Gastroesophageal sphincter (tissue), 4 donors: ENCODE measurements around the gene KAZN. TPM values are rescaled to one million over a fixed set of nuclear protein-coding genes. Genes with fewer than 3 reads are reported as not detected.
A peak's percentile ranks its signal among the peaks of the same experiment; 100 is the strongest.

Experiments used
- ATAC-seq: fragments of 150-250 bp; one replicate; pipeline ENCODE4 v1.9.1; 2016; ENCODE audit warnings: mild to moderate bottlenecking, moderate library complexity
- H3K27ac ChIP-seq, 4 donors: fragments of 200-600 bp; sonication (generic) in 3 of 4; 1 replicate in 3 of 4; 2 replicates in 1 of 4; pipeline ENCODE4 v1.5.1; 2016 to 2019
- H3K27me3 ChIP-seq: fragments of 200-600 bp; sonication (generic); one replicate; pipeline ENCODE4 v1.5.1; 2019
- H3K36me3 ChIP-seq, 2 donors: fragments of 200-600 bp; sonication (generic); one replicate each; pipeline ENCODE4 v1.5.1; 2019; ENCODE audit warnings: control low read depth in 1 of 2
- H3K4me1 ChIP-seq, 3 donors: fragments of 200-600 bp; sonication (generic); 1 replicate in 2 of 3; 2 replicates in 1 of 3; pipeline ENCODE4 v1.5.1; 2016 to 2019; ENCODE audit warnings: control low read depth in 2 of 3
- H3K4me3 ChIP-seq, 2 donors: fragments of 200-600 bp; sonication (generic); one replicate each; pipeline ENCODE4 v1.5.1; 2019; ENCODE audit warnings: mild to moderate bottlenecking in 1 of 2, moderate library complexity in 1 of 2
- H3K9me3 ChIP-seq, 3 donors: fragments of 200-600 bp; sonication (generic); one replicate each; pipeline ENCODE4 v1.5.1; 2017 to 2019; ENCODE audit warnings: control low read depth in 2 of 3
- EP300 ChIP-seq: sonication (generic); formaldehyde crosslinking; IDR thresholded peaks from one replicate; pipeline ENCODE4 v1.6.1; 2017; ENCODE audit warnings: antibody characterized with exemption, mild to moderate bottlenecking
- POLR2A ChIP-seq, 2 donors: fragments of 450-650 bp; IDR thresholded peaks; one replicate each; pipeline ENCODE4 v1.6.1; 2017; ENCODE audit warnings: antibody characterized with exemption in 2 of 2, mild to moderate bottlenecking in 2 of 2, moderate library complexity in 1 of 2
- POLR2AphosphoS5 ChIP-seq: sonication (generic); formaldehyde crosslinking; IDR thresholded peaks from one replicate; pipeline ENCODE4 v1.6.1; 2017; ENCODE audit warnings: antibody characterized with exemption
- WGBS, 2 donors: methylation state at CpG; one replicate each; pipeline ENCODE4 v1.1.5; 2018; ENCODE audit warnings: low coverage in 1 of 2; 5-methylcytosine and 5-hydroxymethylcytosine counted together
- total RNA-seq, 4 donors: library from RNA; depleted of rRNA; stranded (reverse); fragments of >200 nt; gene quantifications; one replicate each; pipeline ENCODE4 v1.1.0, GENCODE V29; 2016
- TF ChIP-seq, protein P1 (sequence below), 4 experiments: fragments of 200-600 bp in 2 of 4; fragments of 450-650 bp in 2 of 4; sonication (generic) in 1 of 4; IDR thresholded peaks; one replicate each; pipeline ENCODE4 v1.5.1; 2017 to 2019; ENCODE audit warnings: antibody characterized with exemption in 4 of 4, mild to moderate bottlenecking in 2 of 4, moderate library complexity in 2 of 4

Gene KAZN
- total RNA-seq, 4 donors from 2014 or later, result 6.5 to 16.6 (median 11.5) TPM

DNA sequence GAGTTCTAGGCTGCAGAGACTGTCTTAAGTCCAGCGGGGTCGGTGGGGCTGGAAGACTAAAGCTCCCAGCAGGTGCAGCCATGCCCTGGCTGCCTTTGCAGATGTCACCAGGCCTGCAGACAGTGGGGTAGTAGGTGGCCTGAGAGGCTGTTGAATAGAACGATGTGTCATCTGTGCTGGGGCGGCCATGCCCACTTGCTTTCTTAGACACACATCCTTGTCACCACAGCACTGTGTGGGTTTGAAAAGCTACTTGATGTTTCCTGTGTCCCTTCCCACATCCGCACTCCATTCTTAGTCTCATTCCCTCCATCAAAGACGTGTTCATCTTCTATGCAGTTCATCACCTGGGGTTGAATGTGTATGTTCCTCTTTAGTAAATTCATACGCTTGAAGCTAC, 370.5 kb downstream of the KAZN start:
- ATAC-seq, result no peak
- 92% methylated on average over 4 of the region's 7 CpGs; no CpG with 5 or more reads in 1 of the 2 donors for WGBS, 2 donors
- H3K27me3 ChIP-seq, result no peaks in the 10 kb centered on the region
- peak overlapping the region in 3 of 4 donors; percentile 51 to 69 (median 64) for H3K27ac ChIP-seq
- TF ChIP-seq POLR2A (IDR thresholded peaks at IDR 0.05) (no peak), POLR2AphosphoS5 (no peak), EP300 (no peak)
- TF ChIP-seq, protein P1, sequence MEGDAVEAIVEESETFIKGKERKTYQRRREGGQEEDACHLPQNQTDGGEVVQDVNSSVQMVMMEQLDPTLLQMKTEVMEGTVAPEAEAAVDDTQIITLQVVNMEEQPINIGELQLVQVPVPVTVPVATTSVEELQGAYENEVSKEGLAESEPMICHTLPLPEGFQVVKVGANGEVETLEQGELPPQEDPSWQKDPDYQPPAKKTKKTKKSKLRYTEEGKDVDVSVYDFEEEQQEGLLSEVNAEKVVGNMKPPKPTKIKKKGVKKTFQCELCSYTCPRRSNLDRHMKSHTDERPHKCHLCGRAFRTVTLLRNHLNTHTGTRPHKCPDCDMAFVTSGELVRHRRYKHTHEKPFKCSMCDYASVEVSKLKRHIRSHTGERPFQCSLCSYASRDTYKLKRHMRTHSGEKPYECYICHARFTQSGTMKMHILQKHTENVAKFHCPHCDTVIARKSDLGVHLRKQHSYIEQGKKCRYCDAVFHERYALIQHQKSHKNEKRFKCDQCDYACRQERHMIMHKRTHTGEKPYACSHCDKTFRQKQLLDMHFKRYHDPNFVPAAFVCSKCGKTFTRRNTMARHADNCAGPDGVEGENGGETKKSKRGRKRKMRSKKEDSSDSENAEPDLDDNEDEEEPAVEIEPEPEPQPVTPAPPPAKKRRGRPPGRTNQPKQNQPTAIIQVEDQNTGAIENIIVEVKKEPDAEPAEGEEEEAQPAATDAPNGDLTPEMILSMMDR (IDR thresholded peaks at IDR 0.05), result no peak
- H3K4me1 ChIP-seq, result peaks cover 0 to 42% (median 20%) of the 10 kb centered on the region in 3 donors
- no peaks in the 10 kb centered on the region for H3K36me3 ChIP-seq
- H3K4me3 ChIP-seq, result no peak overlapping the region
- peaks cover 0 to 9% (median 0%) of the 10 kb centered on the region in 3 donors for H3K9me3 ChIP-seq

DNA sequence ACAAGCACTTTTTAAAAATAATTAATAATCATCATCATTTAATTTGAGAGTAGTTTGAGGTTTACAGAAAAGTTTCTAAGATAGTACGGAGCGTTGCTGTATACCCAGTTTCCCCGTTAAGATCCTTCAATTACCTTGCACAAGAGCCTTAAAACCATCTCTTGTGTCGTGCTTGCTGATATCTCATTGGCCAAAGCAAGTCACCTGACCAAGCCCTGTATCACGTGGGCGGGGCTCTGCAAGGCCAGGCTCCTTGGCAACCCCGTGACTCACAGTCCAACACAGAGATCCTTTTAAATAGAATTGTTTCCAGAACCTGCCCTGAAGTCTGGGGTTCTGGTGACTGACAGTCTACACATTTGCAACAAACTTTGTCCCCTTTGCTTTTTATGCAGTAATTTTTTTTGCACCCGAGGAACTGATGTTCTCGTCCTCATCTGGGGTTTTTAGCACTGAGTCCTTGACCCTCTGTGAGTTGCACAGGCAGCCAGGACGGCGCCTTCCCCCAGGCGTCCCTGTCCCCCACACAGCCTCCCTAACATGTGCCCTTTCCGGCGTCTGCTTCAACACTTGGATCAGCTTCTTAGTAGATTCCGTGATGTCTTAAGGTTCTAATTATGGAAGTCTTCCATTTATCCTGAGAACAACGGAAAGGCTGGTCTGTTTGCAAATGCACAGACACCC, 371.8 kb downstream of the KAZN start:
- Histone ChIP-seq H3K4me1 (peaks cover 0 to 50% (median 20%) of the 10 kb centered on the region in 3 donors), H3K9me3 (peaks cover 0 to 10% (median 0%) of the 10 kb centered on the region in 3 donors), H3K27ac (peak overlapping the region in 2 of 4 donors; percentile 4 to 64), H3K36me3 (no peaks in the 10 kb centered on the region), H3K27me3 (no peaks in the 10 kb centered on the region), H3K4me3 (no peak overlapping the region)
- WGBS, 2 donors, result 42 to 57% methylated on average over 10 to 16 of the region's 16 CpGs
- TF ChIP-seq, protein P1 (IDR thresholded peaks at IDR 0.05), result no peak
- TF ChIP-seq POLR2AphosphoS5, result no peak
- no peak for TF ChIP-seq POLR2A (IDR thresholded peaks at IDR 0.05)
- no peak for TF ChIP-seq EP300
- peak; percentile 39 for ATAC-seq

GRCh38 chr1:14970799-14971141, 372.3 kb downstream of the KAZN start:
- H3K4me3 ChIP-seq, result no peak overlapping the region
- 44 to 49% methylated on average over 1 to 2 of the region's 5 CpGs for WGBS, 2 donors
- TF ChIP-seq POLR2AphosphoS5 (no peak), EP300 (no peak), POLR2A (IDR thresholded peaks at IDR 0.05) (no peak)
- TF ChIP-seq, protein P1 (IDR thresholded peaks at IDR 0.05), result no peak
- no peaks in the 10 kb centered on the region for H3K27me3 ChIP-seq
- H3K9me3 ChIP-seq, result peaks cover 0 to 10% (median 0%) of the 10 kb centered on the region in 3 donors
- H3K36me3 ChIP-seq, result no peaks in the 10 kb centered on the region
- no peak for ATAC-seq
- peaks cover 0 to 51% (median 20%) of the 10 kb centered on the region in 3 donors for H3K4me1 ChIP-seq
- H3K27ac ChIP-seq, result peak overlapping the region in 3 of 4 donors; percentile 4 to 64 (median 32)

DNA sequence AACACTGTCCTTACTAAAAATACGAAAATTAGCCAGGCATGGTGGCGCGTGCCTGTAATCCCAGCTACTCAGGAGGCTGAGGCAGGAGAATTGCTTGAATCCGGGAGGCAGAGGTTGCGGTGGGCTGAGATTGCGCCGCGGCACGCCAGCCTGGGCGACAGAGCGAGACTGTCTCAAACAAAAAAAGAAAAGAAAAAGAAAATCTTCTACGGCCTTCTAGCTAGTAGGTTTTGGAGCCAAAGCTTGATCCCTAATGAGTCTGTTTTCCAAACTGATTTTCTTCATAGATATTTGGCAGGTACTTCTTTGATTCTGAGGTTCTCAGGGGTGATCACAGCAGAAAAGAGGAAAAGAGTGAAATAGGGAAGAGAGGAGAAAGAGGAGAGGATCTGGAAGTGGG, 372.7 kb downstream of the KAZN start:
- no peak for ATAC-seq
- Histone ChIP-seq H3K27me3 (no peaks in the 10 kb centered on the region), H3K36me3 (no peaks in the 10 kb centered on the region), H3K27ac (peak overlapping the region in 3 of 4 donors; percentile 4 to 64 (median 32)), H3K9me3 (peaks cover 0 to 10% (median 0%) of the 10 kb centered on the region in 3 donors), H3K4me3 (no peak overlapping the region), H3K4me1 (peaks cover 0 to 51% (median 20%) of the 10 kb centered on the region in 3 donors)
- 0 to 43% methylated on average over 1 of the region's 12 CpGs for WGBS, 2 donors
- TF ChIP-seq, protein P1 (IDR thresholded peaks at IDR 0.05), result no peak
- TF ChIP-seq EP300 (no peak), POLR2A (IDR thresholded peaks at IDR 0.05) (no peak), POLR2AphosphoS5 (no peak)

DNA sequence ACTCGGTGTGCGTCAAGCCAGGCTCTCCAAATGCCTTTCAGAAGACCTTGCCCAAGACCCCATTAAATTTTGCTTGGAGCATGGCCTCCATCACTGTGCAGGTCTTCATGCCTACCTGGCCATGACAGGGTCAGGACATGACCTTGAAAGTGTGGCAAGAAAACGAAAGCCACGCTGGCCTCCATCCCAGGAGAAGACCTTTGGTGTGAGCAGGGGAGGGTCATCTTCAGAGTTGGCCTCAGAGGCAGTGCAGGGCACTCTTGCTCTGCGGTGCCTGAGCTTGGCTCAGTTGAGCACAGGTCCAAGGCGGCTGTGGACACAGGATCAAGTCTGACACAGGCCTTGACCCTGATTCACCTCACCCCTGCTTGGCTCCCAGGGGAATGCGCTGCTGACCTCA, 373.6 kb downstream of the KAZN start:
- WGBS, 2 donors, result 68 to 100% methylated on average over 1 to 7 of the region's 7 CpGs
- no peak for ATAC-seq

More for the DNA sequence above, 373.6 kb downstream of the KAZN start:
- no peaks in the 10 kb centered on the region for H3K27me3 ChIP-seq
- H3K4me3 ChIP-seq, result peak overlapping the region in 1 of 2 donors; percentile 21
- H3K4me1 ChIP-seq, result peaks cover 0 to 51% (median 20%) of the 10 kb centered on the region in 3 donors
- no peak for TF ChIP-seq POLR2AphosphoS5
- TF ChIP-seq, protein P1 (IDR thresholded peaks at IDR 0.05), result no peak
- TF ChIP-seq EP300, result no peak
- no peak for TF ChIP-seq POLR2A (IDR thresholded peaks at IDR 0.05)
- H3K9me3 ChIP-seq, result peaks cover 0 to 10% (median 0%) of the 10 kb centered on the region in 3 donors
- H3K27ac ChIP-seq, result peak overlapping the region in 1 of 4 donors; percentile 41
- no peaks in the 10 kb centered on the region for H3K36me3 ChIP-seq
